ENCODE data around the gene PIAS4. TPM values are rescaled to one million over a fixed set of nuclear protein-coding genes. Genes with fewer than 3 reads are reported as not detected.

Gene PIAS4
- total and polyA plus RNA-seq, 2 donors (not counting 3 experiments of a cell fraction or from before 2014, with no cell fraction given), result 26.2 to 46.2 TPM

GRCh38 chr19:4083677-4084546 is 76.4 kb downstream of the PIAS4 start:
- peak overlapping the region; percentile 2 for H2AFZ ChIP-seq (ENCODE audit: low read depth, low read length)
- H3K4me1 ChIP-seq (ENCODE audit: control insufficient read depth, extremely low read depth, insufficient read depth, low read length), result no peaks in the 10 kb centered on the region
- H3K9me3 ChIP-seq (replicated peaks; ENCODE audit: control insufficient read depth, insufficient read depth, low read length), result no peaks in the 10 kb centered on the region
- no peak overlapping the region for H3K27ac ChIP-seq (ENCODE audit: insufficient read depth, low read depth, low read length)
- no peak overlapping the region for H3K4me2 ChIP-seq (ENCODE audit: insufficient read depth, low read length)
- TF ChIP-seq POLR2AphosphoS5 (IDR thresholded peaks at IDR 0.05; ENCODE audit: insufficient read depth, low read depth, low read length), result no peak
- no peak for TF ChIP-seq GATA2 (IDR thresholded peaks at IDR 0.05; ENCODE audit: insufficient read depth, insufficient read length, low read depth, low read length)
- peak overlapping the region in 1 of 3 experiments; percentile 21 for H3K4me3 ChIP-seq (replicated peaks in 1 of 3; ENCODE audit: insufficient read depth in 1 of 3, low read depth in 1 of 3, low read length in 3 of 3)
- FAIRE-seq (no peak), DNase-seq (ENCODE audit: low read depth, low spot score) (no peak)
- H3K36me3 ChIP-seq (ENCODE audit: control insufficient read depth in 2 of 2, extremely low read depth in 1 of 2, insufficient read depth in 2 of 2, low read length in 2 of 2), result no peaks in the 10 kb centered on the region
- ChIA-PET POLR2A (no interaction called here), CTCF (interaction anchor here (0.9 kb wide), 1 partner anchor 56 kb away, joined by 5 read pairs; no protein-coding TSS in a partner anchor)
- BruUV-seq (replicated peaks), result no TSS peak
- no peaks in the 10 kb centered on the region for H4K20me1 ChIP-seq (replicated peaks; ENCODE audit: control insufficient read depth, extremely low read depth, insufficient read depth, low read length)
- dilution Hi-C loops (cut with MboI; ENCODE audit: extremely low pct_ligation_motif_present, low sequenced_read_pairs) (no loop called here), intact Hi-C loops (cut with micrococcal nuclease) (no loop called here)
- H3K9ac ChIP-seq (replicated peaks; ENCODE audit: extremely low read depth, insufficient read depth, low read length), result no peak overlapping the region
- H3K9me1 ChIP-seq (replicated peaks; ENCODE audit: control insufficient read depth, extremely low read depth, insufficient read depth, low read length), result no peaks in the 10 kb centered on the region
- no peaks in the 10 kb centered on the region for H3K27me3 ChIP-seq (ENCODE audit: control insufficient read depth in 2 of 2, insufficient read depth in 2 of 2, low read length in 2 of 2)
- no peaks in the 10 kb centered on the region for H3K79me2 ChIP-seq (ENCODE audit: control insufficient read depth, insufficient read depth, low read length)

- no peaks in the 10 kb centered on the region for H3K27me3 ChIP-seq (ENCODE audit: control insufficient read depth in 2 of 2, insufficient read depth in 2 of 2, low read length in 2 of 2)
- TF ChIP-seq MYC (IDR thresholded peaks at IDR 0.05; ENCODE audit: low read depth, low read length), result no peak
- no peak for TF ChIP-seq GATA2 (IDR thresholded peaks at IDR 0.05; ENCODE audit: insufficient read depth, insufficient read length, low read depth, low read length)
- no peak for TF ChIP-seq EZH2 (IDR thresholded peaks at IDR 0.05; ENCODE audit: borderline replicate concordance, low read depth, low read length, severe bottlenecking)
- TF ChIP-seq FOS (IDR thresholded peaks at IDR 0.05; ENCODE audit: borderline replicate concordance, insufficient read depth, low read length), result no peak
- TF ChIP-seq CTCF (IDR thresholded peaks at IDR 0.05; ENCODE audit: extremely low read depth in 1 of 2, insufficient read depth in 1 of 2, low read depth in 1 of 2, low read length in 2 of 2), result no peak
- no peak for TF ChIP-seq POLR2A (IDR thresholded peaks at IDR 0.05; ENCODE audit: low read depth, low read length)
- TF ChIP-seq POLR2AphosphoS5 (IDR thresholded peaks at IDR 0.05; ENCODE audit: insufficient read depth, low read depth, low read length), result no peak
- TF ChIP-seq MAX (IDR thresholded peaks at IDR 0.05; ENCODE audit: insufficient read depth, insufficient read length), result no peak
- TF ChIP-seq JUN (IDR thresholded peaks at IDR 0.05; ENCODE audit: borderline replicate concordance, insufficient read depth, insufficient read length, low read depth), result no peak
- ChIA-PET CTCF (no interaction called here), POLR2A (no interaction called here)
- no peak overlapping the region for H3K27ac ChIP-seq (ENCODE audit: insufficient read depth, low read depth, low read length)
- FAIRE-seq (no peak), DNase-seq (ENCODE audit: low read depth, low spot score) (no peak)
- H3K4me2 ChIP-seq (ENCODE audit: insufficient read depth, low read length), result no peak overlapping the region
- H3K36me3 ChIP-seq (ENCODE audit: control insufficient read depth in 2 of 2, extremely low read depth in 1 of 2, insufficient read depth in 2 of 2, low read length in 2 of 2), result peaks cover 0 to under 1% of the 10 kb centered on the region in 2 experiments
- H3K9ac ChIP-seq (replicated peaks; ENCODE audit: extremely low read depth, insufficient read depth, low read length), result no peak overlapping the region
- H2AFZ ChIP-seq (ENCODE audit: low read depth, low read length), result peak overlapping the region; percentile 2
- no peak overlapping the region for H3K4me3 ChIP-seq (replicated peaks in 1 of 3; ENCODE audit: insufficient read depth in 1 of 3, low read depth in 1 of 3, low read length in 3 of 3)
- no peaks in the 10 kb centered on the region for H3K9me3 ChIP-seq (replicated peaks; ENCODE audit: control insufficient read depth, insufficient read depth, low read length)
- BruUV-seq (replicated peaks), result no TSS peak
- no peaks in the 10 kb centered on the region for H3K9me1 ChIP-seq (replicated peaks; ENCODE audit: control insufficient read depth, extremely low read depth, insufficient read depth, low read length)
- H4K20me1 ChIP-seq (replicated peaks; ENCODE audit: control insufficient read depth, extremely low read depth, insufficient read depth, low read length), result no peaks in the 10 kb centered on the region
- intact Hi-C loops (cut with micrococcal nuclease), result no loop called here
- no peaks in the 10 kb centered on the region for H3K79me2 ChIP-seq (ENCODE audit: control insufficient read depth, insufficient read depth, low read length)
- dilution Hi-C loops (cut with MboI; ENCODE audit: extremely low pct_ligation_motif_present, low sequenced_read_pairs), result no loop called here
- H3K4me1 ChIP-seq (ENCODE audit: control insufficient read depth, extremely low read depth, insufficient read depth, low read length), result no peaks in the 10 kb centered on the region
These were observed 77.0 kb downstream of the PIAS4 start for GRCh38 chr19:4084547-4084877.
